ENCODE results near the gene GCHFR.
A peak's percentile ranks its signal among the peaks of the same experiment; 100 is the strongest.

The GCHFR gene

GRCh38 chr15:40775740-40776536, 12.1 kb downstream of the GCHFR start:
- DNase-seq (ENCODE audit: low read depth in 2 of 2, low spot score in 1 of 2), result no peak

- DNase-seq (ENCODE audit: low read depth in 2 of 2, low spot score in 1 of 2), result peak in 1 of 2 donors; percentile 47
Observed at GRCh38 chr15:40776537-40777141, 12.8 kb downstream of the GCHFR start.

- peak; percentile 52 to 56 for DNase-seq (ENCODE audit: low read depth in 2 of 2, low spot score in 1 of 2)
Observed at GRCh38 chr15:40782609-40783227, 18.9 kb downstream of the GCHFR start.

- no peak for DNase-seq (ENCODE audit: low read depth in 2 of 2, low spot score in 1 of 2)
Observed at GRCh38 chr15:40785164-40785563, 21.3 kb downstream of the GCHFR start.

GRCh38 chr15:40785814-40786213, 21.9 kb downstream of the GCHFR start:
- DNase-seq (ENCODE audit: low read depth in 2 of 2, low spot score in 1 of 2), result no peak

GRCh38 chr15:40787344-40787841, 23.5 kb downstream of the GCHFR start:
- peak; percentile 44 to 65 for DNase-seq (ENCODE audit: low read depth in 2 of 2, low spot score in 1 of 2)

- DNase-seq (ENCODE audit: low read depth in 2 of 2, low spot score in 1 of 2), result no peak
Observed at GRCh38 chr15:40787991-40788390, 24.1 kb downstream of the GCHFR start.

- no peak for DNase-seq (ENCODE audit: low read depth in 2 of 2, low spot score in 1 of 2)
Observed at GRCh38 chr15:40789119-40789518, 25.3 kb downstream of the GCHFR start.

- DNase-seq (ENCODE audit: low read depth in 2 of 2, low spot score in 1 of 2), result no peak
Observed at GRCh38 chr15:40789999-40790398, 26.1 kb downstream of the GCHFR start.

GRCh38 chr15:40790718-40791117, 26.9 kb downstream of the GCHFR start:
- no peak for DNase-seq (ENCODE audit: low read depth in 2 of 2, low spot score in 1 of 2)

GRCh38 chr15:40792394-40792793, 28.5 kb downstream of the GCHFR start:
- DNase-seq (ENCODE audit: low read depth in 2 of 2, low spot score in 1 of 2), result no peak

GRCh38 chr15:40793216-40793989, 29.5 kb downstream of the GCHFR start:
- no peak for DNase-seq (ENCODE audit: low read depth in 2 of 2, low spot score in 1 of 2)

- DNase-seq (ENCODE audit: low read depth in 2 of 2, low spot score in 1 of 2), result no peak
Observed at GRCh38 chr15:40796041-40796440, 32.2 kb downstream of the GCHFR start.

- DNase-seq (ENCODE audit: low read depth in 2 of 2, low spot score in 1 of 2), result no peak
Observed at GRCh38 chr15:40796512-40796911, 32.6 kb downstream of the GCHFR start.

- DNase-seq (ENCODE audit: low read depth in 2 of 2, low spot score in 1 of 2), result no peak
Observed at GRCh38 chr15:40799523-40799922, 35.7 kb downstream of the GCHFR start.

GRCh38 chr15:40803076-40803475, 39.2 kb downstream of the GCHFR start:
- no peak for DNase-seq (ENCODE audit: low read depth in 2 of 2, low spot score in 1 of 2)

- DNase-seq (ENCODE audit: low read depth in 2 of 2, low spot score in 1 of 2), result no peak
Observed at GRCh38 chr15:40803688-40804087, 39.8 kb downstream of the GCHFR start.

GRCh38 chr15:40806672-40807027, 42.8 kb downstream of the GCHFR start:
- no peak for DNase-seq (ENCODE audit: low read depth in 2 of 2, low spot score in 1 of 2)

- peak; percentile 88 to 95 for DNase-seq (ENCODE audit: low read depth in 2 of 2, low spot score in 1 of 2)
Observed at GRCh38 chr15:40807028-40807887, 43.4 kb downstream of the GCHFR start, which contains the start of the genes DNAJC17 and ZFYVE19. Gene DNAJC17, minus strand, starts transcription at chr15:40807473. Its CDS starts 27 bp downstream, at chr15:40807446. Gene ZFYVE19, plus strand, starts transcription at chr15:40807089. Its CDS starts 501 bp downstream, at chr15:40807590.

- DNase-seq (ENCODE audit: low read depth in 2 of 2, low spot score in 1 of 2), result no peak
Observed at GRCh38 chr15:40807888-40808461, 44.1 kb downstream of the GCHFR start.

All from stimulated activated CD8-positive, alpha-beta memory T cell treated with anti-CD3 and anti-CD28 coated beads, Interleukin-4, amount 100 ng/mL, for 4 hours (primary cell).